Astrocyte (in vitro differentiated cells and primary cell): ENCODE measurements around the gene PPP1R14C. TPM values are rescaled to one million over a fixed set of nuclear protein-coding genes. Genes with fewer than 3 reads are reported as not detected.

ENCODE experiments used
- DNase-seq: peaks from one replicate; pipeline ENCODE4 v3.0.0-alpha.2; 2010; ENCODE audit warnings: low read depth
- FAIRE-seq: peaks from 2 replicates; lab custom pipeline; 2011; peaks lifted over from hg19 to GRCh38; lab: Jason Lieb, UNC
- H2AFZ ChIP-seq: 2 replicates; pipeline ENCODE4 v1.6.0; 2012; ENCODE audit warnings: low read depth, low read length, inconsistent platforms
- H3K27ac ChIP-seq: 2 replicates; pipeline ENCODE4 v1.5.1; 2011; ENCODE audit warnings: low read depth, low read length, inconsistent platforms
- H3K27me3 ChIP-seq: 2 replicates; pipeline ENCODE4 v1.6.0; 2011; ENCODE audit warnings: low read length, inconsistent platforms; ENCODE audit not compliant: insufficient read depth
- H3K36me3 ChIP-seq: 2 replicates; pipeline ENCODE4 v1.5.1; 2011; ENCODE audit warnings: low read length, inconsistent platforms; ENCODE audit not compliant: insufficient read depth
- H3K4me1 ChIP-seq: 2 replicates; pipeline ENCODE4 v1.5.1; 2011; ENCODE audit warnings: low read length, inconsistent platforms; ENCODE audit not compliant: insufficient read depth
- H3K4me2 ChIP-seq: 2 replicates; pipeline ENCODE4 v1.6.0; 2012; ENCODE audit warnings: low read length, inconsistent platforms
- H3K4me3 ChIP-seq: 2 replicates; pipeline ENCODE4 v1.5.1; 2011; ENCODE audit warnings: low read depth, mild to moderate bottlenecking, low read length, inconsistent platforms; ENCODE audit not compliant: insufficient read depth
- H3K79me2 ChIP-seq: 2 replicates; pipeline ENCODE4 v1.6.0; 2012; ENCODE audit warnings: mild to moderate bottlenecking, low read length, inconsistent platforms; ENCODE audit not compliant: insufficient read depth
- H3K9ac ChIP-seq: 2 replicates; pipeline ENCODE4 v1.6.0; 2012; ENCODE audit warnings: mild to moderate bottlenecking, low read length, inconsistent platforms
- H3K9me3 ChIP-seq: 2 replicates; pipeline ENCODE4 v1.5.1; 2012; ENCODE audit warnings: low read depth, mild to moderate bottlenecking, low read length, inconsistent platforms; ENCODE audit not compliant: insufficient read depth
- H4K20me1 ChIP-seq: 2 replicates; pipeline ENCODE4 v1.6.0; 2012; ENCODE audit warnings: low read length, inconsistent platforms; ENCODE audit not compliant: insufficient read depth
- H3K27ac Mint-ChIP-seq: one replicate; pipeline ENCODE4 v1.8.0; 2021; ENCODE audit warnings: mild to moderate bottlenecking, mixed read lengths; ENCODE audit not compliant: unreplicated experiment
- H3K27me3 Mint-ChIP-seq: one replicate; pipeline ENCODE4 v1.8.0; 2021; ENCODE audit warnings: low read depth, mixed read lengths; ENCODE audit not compliant: unreplicated experiment
- H3K36me3 Mint-ChIP-seq: one replicate; pipeline ENCODE4 v1.8.0; 2021; ENCODE audit warnings: low read depth, mixed read lengths; ENCODE audit not compliant: unreplicated experiment
- H3K4me1 Mint-ChIP-seq: one replicate; pipeline ENCODE4 v1.8.0; 2021; ENCODE audit warnings: low read depth, mixed read lengths; ENCODE audit not compliant: unreplicated experiment
- H3K4me3 Mint-ChIP-seq: one replicate; pipeline ENCODE4 v1.8.0; 2021; ENCODE audit warnings: mild to moderate bottlenecking, moderate library complexity, mixed read lengths; ENCODE audit not compliant: unreplicated experiment
- H3K9me3 Mint-ChIP-seq: one replicate; pipeline ENCODE4 v1.8.0; 2021; ENCODE audit warnings: mild to moderate bottlenecking, mixed read lengths; ENCODE audit not compliant: unreplicated experiment
- EZH2 ChIP-seq: IDR thresholded peaks from 2 replicates; pipeline ENCODE4 v1.6.1; 2012; ENCODE audit warnings: mild to moderate bottlenecking, low read length, inconsistent platforms; ENCODE audit not compliant: insufficient read depth
- total RNA-seq: library from RNA; stranded (reverse); gene quantifications from 2 replicates; pipeline ENCODE4 v1.2.1, GENCODE V29; 2021
- TF ChIP-seq, protein P1 (sequence below): IDR thresholded peaks from 2 replicates; pipeline ENCODE4 v1.5.1; 2011; ENCODE audit warnings: low read depth, mild to moderate bottlenecking, inconsistent platforms, low read length, moderate library complexity; ENCODE audit not compliant: insufficient read depth

Gene PPP1R14C
- total RNA-seq, 1 donor from 2014 or later, result 3.9 TPM

- peaks cover 23% of the 10 kb centered on the region for H3K4me1 ChIP-seq
- H3K27me3 ChIP-seq, result no peaks in the 10 kb centered on the region
- no peaks in the 10 kb centered on the region for H3K36me3 ChIP-seq
- H3K9me3 ChIP-seq, result peaks cover 7% of the 10 kb centered on the region
- peak overlapping the region; percentile 37 for H3K4me2 ChIP-seq
- DNase-seq (peak; percentile 85), FAIRE-seq (no peak)
- H3K27ac Mint-ChIP-seq, result peak overlapping the region; percentile 59
- H3K9me3 Mint-ChIP-seq, result peaks cover 9% of the 10 kb centered on the region
- H3K79me2 ChIP-seq, result no peaks in the 10 kb centered on the region
- no peaks in the 10 kb centered on the region for H4K20me1 ChIP-seq
- no peaks in the 10 kb centered on the region for H3K27me3 Mint-ChIP-seq
- peaks cover 17% of the 10 kb centered on the region for H3K4me1 Mint-ChIP-seq
- no peak overlapping the region for H3K4me3 ChIP-seq
- peak overlapping the region; percentile 77 for H3K27ac ChIP-seq
- H2AFZ ChIP-seq, result peak overlapping the region; percentile 38
- TF ChIP-seq, protein P1, sequence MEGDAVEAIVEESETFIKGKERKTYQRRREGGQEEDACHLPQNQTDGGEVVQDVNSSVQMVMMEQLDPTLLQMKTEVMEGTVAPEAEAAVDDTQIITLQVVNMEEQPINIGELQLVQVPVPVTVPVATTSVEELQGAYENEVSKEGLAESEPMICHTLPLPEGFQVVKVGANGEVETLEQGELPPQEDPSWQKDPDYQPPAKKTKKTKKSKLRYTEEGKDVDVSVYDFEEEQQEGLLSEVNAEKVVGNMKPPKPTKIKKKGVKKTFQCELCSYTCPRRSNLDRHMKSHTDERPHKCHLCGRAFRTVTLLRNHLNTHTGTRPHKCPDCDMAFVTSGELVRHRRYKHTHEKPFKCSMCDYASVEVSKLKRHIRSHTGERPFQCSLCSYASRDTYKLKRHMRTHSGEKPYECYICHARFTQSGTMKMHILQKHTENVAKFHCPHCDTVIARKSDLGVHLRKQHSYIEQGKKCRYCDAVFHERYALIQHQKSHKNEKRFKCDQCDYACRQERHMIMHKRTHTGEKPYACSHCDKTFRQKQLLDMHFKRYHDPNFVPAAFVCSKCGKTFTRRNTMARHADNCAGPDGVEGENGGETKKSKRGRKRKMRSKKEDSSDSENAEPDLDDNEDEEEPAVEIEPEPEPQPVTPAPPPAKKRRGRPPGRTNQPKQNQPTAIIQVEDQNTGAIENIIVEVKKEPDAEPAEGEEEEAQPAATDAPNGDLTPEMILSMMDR, result no peak
- TF ChIP-seq EZH2, result no peak
- H3K9ac ChIP-seq, result peak overlapping the region; percentile 35
- no peaks in the 10 kb centered on the region for H3K36me3 Mint-ChIP-seq
- no peak overlapping the region for H3K4me3 Mint-ChIP-seq
These were observed 154.6 kb downstream of the PPP1R14C start for GRCh38 chr6:150297327-150298029.

GRCh38 chr6:150298030-150298380 is 155.2 kb downstream of the PPP1R14C start:
- no peak for TF ChIP-seq EZH2
- TF ChIP-seq, protein P1, result no peak
- Mint-ChIP-seq H3K4me1 (peaks cover 19% of the 10 kb centered on the region), H3K36me3 (no peaks in the 10 kb centered on the region), H3K27ac (peak overlapping the region; percentile 13), H3K9me3 (peaks cover 9% of the 10 kb centered on the region), H3K27me3 (no peaks in the 10 kb centered on the region), H3K4me3 (no peak overlapping the region)
- Histone ChIP-seq H3K4me1 (peaks cover 24% of the 10 kb centered on the region), H3K9me3 (peaks cover 7% of the 10 kb centered on the region), H4K20me1 (no peaks in the 10 kb centered on the region), H2AFZ (no peak overlapping the region), H3K9ac (peak overlapping the region; percentile 35), H3K79me2 (no peaks in the 10 kb centered on the region), H3K4me2 (peak overlapping the region; percentile 37), H3K36me3 (no peaks in the 10 kb centered on the region), H3K4me3 (no peak overlapping the region), H3K27ac (peak overlapping the region; percentile 77), H3K27me3 (no peaks in the 10 kb centered on the region)
- DNase-seq, result no peak
- FAIRE-seq, result no peak

DNA sequence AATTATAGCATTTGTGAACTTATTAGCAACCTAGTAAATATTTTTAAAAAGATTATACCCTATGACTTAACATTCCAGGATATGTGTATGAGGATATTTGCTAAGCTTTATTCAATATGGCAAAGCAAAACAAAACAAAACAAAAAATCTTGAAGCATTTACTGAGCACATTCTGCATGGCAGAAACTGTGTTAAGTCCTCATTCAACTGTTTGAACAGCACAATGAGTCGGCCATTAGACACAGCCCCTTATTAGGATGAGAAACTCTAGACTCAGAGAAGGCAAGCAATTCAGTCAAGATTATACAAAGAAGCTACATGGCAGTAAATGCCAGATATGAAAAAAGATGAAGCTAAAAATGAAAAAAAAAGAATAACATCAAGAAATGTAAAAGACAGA is 155.8 kb downstream of the PPP1R14C start:
- Histone ChIP-seq H3K4me3 (no peak overlapping the region), H3K27me3 (no peaks in the 10 kb centered on the region), H3K27ac (no peak overlapping the region), H2AFZ (no peak overlapping the region), H4K20me1 (no peaks in the 10 kb centered on the region), H3K9me3 (peaks cover 7% of the 10 kb centered on the region), H3K36me3 (no peaks in the 10 kb centered on the region), H3K79me2 (no peaks in the 10 kb centered on the region), H3K4me2 (no peak overlapping the region), H3K9ac (no peak overlapping the region), H3K4me1 (peaks cover 18% of the 10 kb centered on the region)
- FAIRE-seq, result no peak
- no peak overlapping the region for H3K27ac Mint-ChIP-seq
- no peak for DNase-seq
- TF ChIP-seq, protein P1, result no peak
- TF ChIP-seq EZH2, result no peak
- peaks cover 9% of the 10 kb centered on the region for H3K9me3 Mint-ChIP-seq
- no peak overlapping the region for H3K4me3 Mint-ChIP-seq
- H3K27me3 Mint-ChIP-seq, result no peaks in the 10 kb centered on the region
- no peaks in the 10 kb centered on the region for H3K36me3 Mint-ChIP-seq
- peaks cover 16% of the 10 kb centered on the region for H3K4me1 Mint-ChIP-seq
